Stimulated activated CD8-positive, alpha-beta memory T cell treated with anti-CD3 and anti-CD28 coated beads, Interleukin-4, amount 100 ng/mL, for 4 hours (primary cell): ENCODE results near the gene MPST.

Experiments used
- DNase-seq, 2 donors: peaks; one replicate each; pipeline ENCODE4 v3.0.0-alpha.2; 2020; ENCODE audit warnings: low read depth in 2 of 2, low spot score in 1 of 2

Gene MPST

GRCh38 chr22:37000676-37001534 lies 18.6 kb upstream of the MPST start:
- DNase-seq: no peak

GRCh38 chr22:37001826-37002225 lies 17.7 kb upstream of the MPST start:
- DNase-seq: no peak

- DNase-seq: no peak
Measured at GRCh38 chr22:37002633-37003032, 16.9 kb upstream of the MPST start.

GRCh38 chr22:37007651-37008050 lies 11.9 kb upstream of the MPST start:
- DNase-seq: no peak

GRCh38 chr22:37008365-37008764 lies 11.2 kb upstream of the MPST start:
- no peak for DNase-seq

GRCh38 chr22:37009490-37009889 lies 10.1 kb upstream of the MPST start:
- DNase-seq: no peak

- DNase-seq: no peak
Measured at GRCh38 chr22:37010174-37010573, 9.4 kb upstream of the MPST start.

GRCh38 chr22:37010976-37011375 lies 8.6 kb upstream of the MPST start:
- no peak for DNase-seq

GRCh38 chr22:37011472-37011871 lies 8.1 kb upstream of the MPST start:
- no peak for DNase-seq

- no peak for DNase-seq
Measured at GRCh38 chr22:37012262-37012904, 7.2 kb upstream of the MPST start.

- DNase-seq: no peak
Measured at GRCh38 chr22:37012956-37013355, 6.6 kb upstream of the MPST start.

- DNase-seq: no peak
Measured at GRCh38 chr22:37014415-37014806, 5.1 kb upstream of the MPST start.

- no peak for DNase-seq
Measured at GRCh38 chr22:37014835-37015586, 4.5 kb upstream of the MPST start.

- DNase-seq: no peak
Measured at GRCh38 chr22:37015587-37015878, 4.0 kb upstream of the MPST start.

GRCh38 chr22:37016134-37016910 lies 3.2 kb upstream of the MPST start:
- no peak for DNase-seq

- no peak for DNase-seq
Measured at GRCh38 chr22:37017356-37017755, 2.2 kb upstream of the MPST start.

- no peak for DNase-seq
Measured at GRCh38 chr22:37018086-37018814, 1.3 kb upstream of the MPST start.

- no peak for DNase-seq
Measured at GRCh38 chr22:37018815-37019308, 680 bp upstream of the MPST start.

- DNase-seq: no peak
Measured at GRCh38 chr22:37020192-37020479, 594 bp downstream of the MPST start.

- DNase-seq: no peak
Measured at GRCh38 chr22:37021041-37021440, 1.5 kb downstream of the MPST start.
